GM21360 (cell line): ENCODE data around the gene RYR1.
"Not testable (repeated sequence)": the region's sequence is repeated elsewhere in the genome, so short reads cannot be mapped to it uniquely, and the experiment has no call there.

ENCODE experiments used
- ATAC-seq: cut with Tn5 transposase; IDR thresholded peaks from one replicate; pipeline ENCODE4 v1.9.1; 2021; ENCODE audit warnings: mild to moderate bottlenecking, moderate library complexity; ENCODE audit not compliant: unreplicated experiment

The RYR1 gene

DNA sequence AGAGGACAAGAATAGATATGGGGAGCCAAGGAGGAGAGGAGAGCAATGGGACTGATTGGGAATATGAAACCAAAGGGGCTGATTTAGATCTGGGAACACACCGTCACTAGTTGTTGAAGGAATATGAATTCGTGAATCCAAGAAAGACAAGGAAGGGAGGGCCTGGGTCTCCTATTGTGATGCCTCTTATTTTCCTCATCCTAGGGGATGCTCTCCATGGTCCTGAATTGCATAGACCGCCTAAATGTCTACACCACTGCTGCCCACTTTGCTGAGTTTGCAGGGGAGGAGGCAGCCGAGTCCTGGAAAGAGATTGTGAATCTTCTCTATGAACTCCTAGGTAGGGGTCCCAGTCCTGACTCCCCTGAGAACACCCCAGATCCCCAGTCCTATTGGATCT is 21.5 kb downstream of the RYR1 start:
- ATAC-seq: no peak

DNA sequence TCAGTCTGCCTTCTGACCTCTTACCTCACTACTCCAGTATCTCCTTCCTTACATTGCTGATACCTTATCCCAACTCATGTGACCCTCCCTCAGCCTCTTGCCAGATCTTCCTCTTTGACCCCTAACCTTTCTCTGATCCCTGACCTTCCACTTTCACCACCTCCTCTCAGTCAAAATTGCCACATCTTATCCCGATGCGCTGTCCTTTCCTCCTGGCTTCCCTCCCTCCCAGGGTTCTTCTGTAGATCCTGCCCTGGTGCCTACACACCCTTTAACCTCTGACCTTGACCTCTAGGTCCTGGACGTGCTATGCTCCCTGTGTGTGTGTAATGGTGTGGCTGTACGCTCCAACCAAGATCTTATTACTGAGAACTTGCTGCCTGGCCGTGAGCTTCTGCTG is 23.7 kb downstream of the RYR1 start:
- no peak for ATAC-seq

DNA sequence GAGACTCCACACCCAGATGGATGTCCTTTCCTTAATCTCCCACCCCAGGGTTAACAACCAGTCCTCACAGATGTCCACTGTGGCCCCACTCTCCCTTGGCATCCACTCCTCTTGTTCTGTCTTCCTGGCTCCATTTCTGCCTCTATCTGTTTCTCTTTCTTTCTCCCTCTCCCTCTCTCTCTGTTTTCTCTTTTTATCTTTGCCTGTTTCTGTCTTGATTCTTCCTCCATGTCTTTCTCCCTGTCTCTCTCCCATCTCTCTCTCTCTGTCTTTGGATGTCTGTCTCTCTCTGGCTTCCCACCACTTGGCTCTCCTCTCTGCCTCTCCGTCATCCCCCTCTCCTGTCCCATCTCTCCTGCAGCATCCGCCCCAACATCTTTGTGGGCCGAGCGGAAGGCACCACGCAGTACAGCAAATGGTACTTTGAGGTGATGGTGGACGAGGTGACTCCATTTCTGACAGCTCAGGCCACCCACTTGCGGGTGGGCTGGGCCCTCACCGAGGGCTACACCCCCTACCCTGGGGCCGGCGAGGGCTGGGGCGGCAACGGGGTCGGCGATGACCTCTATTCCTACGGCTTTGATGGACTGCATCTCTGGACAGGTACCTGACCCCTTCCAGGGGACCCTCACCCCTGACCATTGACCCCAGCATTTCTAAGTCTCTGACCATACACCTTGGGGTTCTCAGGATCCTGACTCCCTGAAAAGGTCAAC is 24.4 kb downstream of the RYR1 start:
- no peak for ATAC-seq

DNA sequence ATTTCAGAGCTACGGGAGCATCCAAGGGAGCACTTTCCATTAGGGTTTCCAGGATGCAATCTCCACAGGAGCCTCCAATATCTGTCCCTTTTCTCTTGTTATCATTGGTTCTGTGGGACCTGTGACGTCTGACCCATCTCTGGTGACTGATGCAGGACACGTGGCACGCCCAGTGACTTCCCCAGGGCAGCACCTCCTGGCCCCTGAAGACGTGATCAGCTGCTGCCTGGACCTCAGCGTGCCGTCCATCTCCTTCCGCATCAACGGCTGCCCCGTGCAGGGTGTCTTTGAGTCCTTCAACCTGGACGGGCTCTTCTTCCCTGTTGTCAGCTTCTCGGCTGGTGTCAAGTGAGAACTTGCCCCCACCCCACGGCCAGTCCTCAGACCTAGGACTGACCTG is 25.5 kb downstream of the RYR1 start:
- no peak for ATAC-seq

DNA sequence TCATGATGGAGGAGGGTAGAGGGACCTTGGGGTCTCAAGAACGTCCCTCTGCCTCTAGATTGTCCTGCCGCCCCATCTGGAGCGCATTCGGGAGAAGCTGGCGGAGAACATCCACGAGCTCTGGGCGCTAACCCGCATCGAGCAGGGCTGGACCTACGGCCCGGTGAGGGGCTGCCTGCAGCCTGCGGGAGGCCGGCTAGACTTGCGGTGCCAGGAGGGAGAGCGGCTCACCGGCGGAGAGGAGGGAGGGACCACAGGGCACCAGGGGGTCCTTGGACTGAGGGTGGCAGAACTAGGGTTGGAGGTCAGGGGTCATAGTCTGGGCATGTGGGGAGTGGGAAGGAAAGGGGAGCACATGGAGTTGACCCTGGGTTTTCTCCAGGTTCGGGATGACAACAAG is 29.9 kb downstream of the RYR1 start:
- no peak for ATAC-seq

DNA sequence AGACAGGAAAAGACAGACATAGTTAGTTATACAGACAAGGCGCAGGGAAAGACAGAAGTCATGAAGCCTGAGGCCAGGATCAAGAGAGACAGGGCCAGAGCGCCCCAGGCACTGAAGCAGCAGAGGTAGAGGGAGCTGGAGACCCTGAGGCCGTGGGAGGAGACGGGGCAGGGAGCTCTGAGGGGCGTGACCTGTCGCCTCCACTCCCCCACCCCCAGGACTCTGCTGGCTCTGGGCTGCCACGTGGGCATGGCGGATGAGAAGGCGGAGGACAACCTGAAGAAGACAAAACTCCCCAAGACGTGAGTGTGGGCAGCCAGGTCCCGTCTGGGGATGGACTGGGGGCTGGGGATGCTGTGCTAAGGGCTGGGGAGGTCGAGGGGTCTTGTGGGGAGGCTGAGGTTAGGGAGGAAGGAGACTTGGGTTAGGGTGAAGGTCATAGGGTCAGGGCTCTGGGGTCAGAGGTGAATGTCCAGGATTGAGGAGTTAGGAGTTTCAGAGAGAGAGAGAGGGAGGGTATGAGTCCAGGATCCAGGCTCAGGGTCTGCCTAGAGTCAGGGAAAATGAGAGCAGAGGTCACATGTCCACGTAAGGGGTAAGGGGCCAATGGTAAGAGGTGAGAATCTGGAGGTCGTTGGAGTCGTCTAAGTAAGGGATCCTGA is 31.1 kb downstream of the RYR1 start:
- no peak for ATAC-seq

DNA sequence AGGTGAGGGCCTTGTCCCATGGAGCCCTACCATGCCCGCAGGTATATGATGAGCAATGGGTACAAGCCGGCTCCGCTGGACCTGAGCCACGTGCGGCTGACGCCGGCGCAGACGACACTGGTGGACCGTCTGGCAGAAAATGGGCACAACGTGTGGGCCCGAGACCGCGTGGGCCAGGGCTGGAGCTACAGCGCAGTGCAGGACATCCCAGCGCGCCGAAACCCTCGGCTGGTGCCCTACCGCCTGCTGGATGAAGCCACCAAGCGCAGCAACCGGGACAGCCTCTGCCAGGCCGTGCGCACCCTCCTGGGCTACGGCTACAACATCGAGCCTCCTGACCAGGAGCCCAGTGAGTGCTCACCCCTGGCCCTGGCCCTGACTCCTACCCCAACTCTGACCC is 32.6 kb downstream of the RYR1 start:
- ATAC-seq: no peak

DNA sequence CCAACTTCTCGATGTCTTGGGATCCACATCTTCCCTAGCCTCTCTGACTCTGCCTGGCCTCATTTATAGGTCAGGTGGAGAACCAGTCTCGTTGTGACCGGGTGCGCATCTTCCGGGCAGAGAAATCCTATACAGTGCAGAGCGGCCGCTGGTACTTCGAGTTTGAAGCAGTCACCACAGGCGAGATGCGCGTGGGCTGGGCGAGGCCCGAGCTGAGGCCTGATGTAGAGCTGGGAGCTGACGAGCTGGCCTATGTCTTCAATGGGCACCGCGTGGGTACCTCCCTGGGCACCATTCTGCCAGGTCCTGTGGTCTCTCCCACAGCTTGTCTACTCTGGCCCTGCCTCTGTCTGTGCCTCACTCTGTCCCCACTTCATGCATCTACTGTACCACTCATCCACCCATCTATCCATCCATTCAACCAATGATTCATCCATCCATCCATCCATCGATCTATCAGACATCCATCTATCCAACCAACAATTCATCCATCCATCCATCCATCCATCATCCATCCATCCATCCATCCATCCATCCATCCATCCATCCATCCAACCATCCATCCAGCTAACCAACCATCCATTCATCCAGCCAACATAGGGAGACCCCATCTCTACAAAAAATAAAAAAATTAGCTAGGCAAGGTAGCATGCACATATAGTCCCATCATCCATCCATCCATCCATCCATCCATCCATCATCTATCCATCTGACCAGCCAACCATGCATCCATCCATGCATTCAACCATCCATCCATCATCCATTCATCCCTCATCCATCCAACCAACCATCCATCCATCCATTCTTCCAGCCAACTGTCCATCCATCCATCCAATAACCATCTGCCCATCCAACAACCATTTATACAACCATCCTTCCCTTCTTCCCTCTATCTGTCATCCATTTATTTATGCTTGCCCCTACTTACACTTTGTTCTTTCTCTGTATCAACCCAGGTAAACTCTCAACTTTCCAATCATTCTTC is 34.3 kb downstream of the RYR1 start:
- no peak for ATAC-seq

DNA sequence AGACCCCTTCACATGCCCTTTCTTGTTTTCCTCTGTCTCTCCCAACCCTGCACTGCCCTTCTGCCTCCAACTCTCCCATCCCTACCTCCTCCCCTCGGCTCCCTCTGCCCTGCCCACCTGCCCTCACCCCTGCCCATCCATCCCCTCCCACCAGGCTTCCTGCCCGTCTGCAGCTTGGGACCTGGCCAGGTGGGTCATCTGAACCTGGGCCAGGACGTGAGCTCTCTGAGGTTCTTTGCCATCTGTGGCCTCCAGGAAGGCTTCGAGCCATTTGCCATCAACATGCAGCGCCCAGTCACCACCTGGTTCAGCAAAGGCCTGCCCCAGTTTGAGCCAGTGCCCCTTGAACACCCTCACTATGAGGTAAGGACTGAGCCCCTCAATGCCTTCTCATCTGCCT is 35.7 kb downstream of the RYR1 start:
- no peak for ATAC-seq

DNA sequence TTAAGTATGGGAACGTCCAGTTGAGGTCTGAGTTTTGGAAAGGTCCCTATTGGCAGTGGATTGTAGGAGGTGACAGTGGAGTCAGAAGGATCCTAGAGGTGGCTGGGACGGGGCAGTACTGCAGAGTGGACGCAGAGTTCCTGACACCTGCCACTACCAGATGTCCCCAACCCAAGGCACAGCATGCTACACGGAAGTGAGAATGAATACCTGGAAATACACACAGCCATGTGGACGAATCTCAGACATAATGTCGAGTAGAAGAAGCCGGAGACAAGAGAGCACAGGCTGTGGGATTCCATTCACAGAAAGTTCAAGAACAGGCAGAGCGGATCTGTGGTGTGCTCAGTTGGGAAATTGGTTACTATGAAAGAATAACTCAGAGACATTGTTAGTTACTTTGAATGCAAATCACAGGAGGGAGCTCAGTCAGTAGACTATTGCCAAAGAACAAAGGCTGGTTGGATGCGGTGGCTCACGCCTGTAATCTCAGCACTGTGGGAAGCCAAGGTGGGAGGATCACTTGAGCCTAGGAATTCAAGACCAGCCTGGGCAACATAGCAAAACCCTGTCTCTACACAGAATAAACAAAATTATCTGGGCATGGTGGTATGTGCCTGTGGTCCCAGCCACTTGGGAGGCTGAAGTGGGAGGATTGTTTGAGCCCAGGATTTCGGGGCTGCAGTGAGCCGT is 37.4 kb downstream of the RYR1 start:
- ATAC-seq: no peak

DNA sequence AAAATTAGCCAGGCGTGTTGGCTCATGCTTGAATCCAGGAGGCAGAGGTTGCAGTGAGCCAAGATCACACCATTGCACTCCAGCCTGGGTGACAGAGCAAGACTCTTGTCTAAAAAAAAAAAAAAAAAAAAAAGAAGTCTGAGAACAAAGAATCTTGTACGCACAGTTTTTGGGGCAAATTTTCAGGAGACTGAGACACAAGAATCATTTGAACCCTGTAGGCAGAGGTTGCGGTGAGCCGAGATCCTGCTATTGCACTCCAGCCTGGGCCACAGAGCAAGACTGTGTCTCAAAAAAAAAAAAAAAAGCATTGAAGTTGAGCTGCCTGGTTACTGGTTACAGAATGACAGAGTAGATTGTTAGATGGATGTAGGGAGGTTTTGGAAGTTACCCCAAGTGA is 39.2 kb downstream of the RYR1 start:
- ATAC-seq: not testable (repeated sequence)

DNA sequence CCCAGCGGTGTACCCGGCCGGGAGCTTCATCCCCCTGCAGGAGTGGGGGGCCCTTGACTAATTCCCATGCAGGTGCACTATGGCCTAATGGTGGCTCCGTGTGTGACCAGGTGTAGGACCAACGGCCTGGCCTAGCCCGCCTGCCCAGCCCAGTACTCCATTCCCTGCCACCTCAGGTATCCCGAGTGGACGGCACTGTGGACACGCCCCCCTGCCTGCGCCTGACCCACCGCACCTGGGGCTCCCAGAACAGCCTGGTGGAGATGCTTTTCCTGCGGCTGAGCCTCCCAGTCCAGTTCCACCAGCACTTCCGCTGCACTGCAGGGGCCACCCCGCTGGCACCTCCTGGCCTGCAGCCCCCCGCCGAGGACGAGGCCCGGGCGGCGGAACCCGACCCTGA is 39.7 kb downstream of the RYR1 start:
- ATAC-seq: no peak

DNA sequence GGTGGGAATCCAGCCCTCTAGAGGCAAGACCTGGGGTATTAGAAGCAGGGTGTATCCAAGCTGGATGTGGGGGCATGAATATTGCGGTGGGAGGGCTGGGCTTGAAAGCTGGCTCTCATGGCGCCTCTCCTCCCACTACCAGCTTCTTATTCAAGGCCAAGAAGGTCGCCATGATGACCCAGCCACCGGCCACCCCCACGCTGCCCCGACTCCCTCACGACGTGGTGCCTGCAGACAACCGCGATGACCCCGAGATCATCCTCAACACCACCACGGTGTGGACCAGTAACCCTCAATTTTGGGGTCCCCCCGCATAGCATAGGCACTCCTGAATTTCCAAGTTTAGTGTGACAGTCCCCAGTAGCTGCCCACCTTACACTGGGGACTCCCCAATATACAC is 41.7 kb downstream of the RYR1 start:
- ATAC-seq: no peak

DNA sequence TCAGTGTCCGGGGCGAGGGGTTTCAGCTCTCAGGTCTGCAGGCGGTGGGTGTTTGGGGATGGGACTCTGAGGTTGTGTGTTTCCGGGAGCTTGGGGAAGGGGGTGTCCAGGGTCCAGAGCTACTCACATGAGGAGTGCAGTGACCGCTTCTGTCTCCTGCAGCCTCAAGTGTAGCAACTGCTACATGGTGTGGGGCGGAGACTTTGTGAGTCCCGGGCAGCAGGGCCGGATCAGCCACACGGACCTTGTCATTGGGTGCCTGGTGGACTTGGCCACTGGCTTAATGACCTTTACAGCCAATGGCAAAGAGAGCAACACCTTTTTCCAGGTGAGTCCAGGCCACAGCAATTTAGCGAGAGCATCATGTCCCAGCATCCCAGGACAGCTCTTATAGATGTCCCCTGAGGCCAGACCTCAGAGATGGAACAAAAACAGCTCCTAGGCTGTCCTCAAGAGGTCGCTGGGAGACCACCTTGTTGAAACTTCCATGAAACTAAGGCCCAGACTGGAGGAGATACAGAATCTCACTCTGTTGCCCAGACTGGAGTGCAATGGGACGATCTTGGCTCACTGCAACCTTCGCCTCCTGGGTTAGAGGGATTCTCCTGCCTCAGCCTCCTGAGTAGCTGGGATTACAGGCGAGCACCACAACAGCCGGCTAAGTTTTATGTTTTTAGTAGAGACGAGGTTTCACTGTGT is 44.9 kb downstream of the RYR1 start:
- ATAC-seq: no peak

DNA sequence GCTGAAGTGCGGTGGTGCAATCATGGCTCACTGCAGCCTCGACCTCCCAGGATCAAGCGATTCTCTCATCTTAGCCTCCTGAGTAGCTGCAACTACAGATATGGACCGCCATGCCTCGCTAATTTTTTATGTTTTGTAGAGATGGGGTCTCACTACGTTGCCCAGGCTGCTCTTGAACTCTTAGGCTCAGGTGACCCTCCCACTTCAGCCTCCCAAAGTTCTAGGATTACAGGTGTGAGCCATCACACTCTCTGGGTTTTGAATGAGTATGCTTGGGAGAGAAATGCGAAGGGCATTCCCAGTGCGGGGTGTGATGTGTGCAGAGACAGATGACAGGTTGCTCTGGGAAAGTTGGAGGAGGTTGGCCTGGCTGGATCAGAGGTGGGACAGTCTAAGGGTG is 49.0 kb downstream of the RYR1 start:
- no peak for ATAC-seq

DNA sequence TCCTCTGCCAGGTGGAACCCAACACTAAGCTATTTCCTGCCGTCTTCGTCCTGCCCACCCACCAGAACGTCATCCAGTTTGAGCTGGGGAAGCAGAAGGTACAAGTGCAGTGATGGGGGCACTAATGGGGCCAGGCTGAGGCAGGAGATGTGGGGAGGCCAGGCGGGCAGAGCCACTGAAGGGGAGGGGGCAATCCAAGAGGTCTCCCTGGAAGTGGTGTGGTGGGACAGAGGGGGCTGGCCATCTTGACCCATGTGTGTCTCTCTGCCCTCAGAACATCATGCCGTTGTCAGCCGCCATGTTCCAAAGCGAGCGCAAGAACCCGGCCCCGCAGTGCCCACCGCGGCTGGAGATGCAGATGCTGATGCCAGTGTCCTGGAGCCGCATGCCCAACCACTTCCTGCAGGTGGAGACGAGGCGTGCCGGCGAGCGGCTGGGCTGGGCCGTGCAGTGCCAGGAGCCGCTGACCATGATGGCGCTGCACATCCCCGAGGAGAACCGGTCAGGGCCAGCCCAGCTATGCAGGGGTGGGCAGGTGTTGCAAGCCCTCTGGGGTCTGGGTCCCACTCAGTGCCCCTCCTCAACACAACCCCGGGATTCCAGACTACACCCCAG is 49.6 kb downstream of the RYR1 start:
- no peak for ATAC-seq

DNA sequence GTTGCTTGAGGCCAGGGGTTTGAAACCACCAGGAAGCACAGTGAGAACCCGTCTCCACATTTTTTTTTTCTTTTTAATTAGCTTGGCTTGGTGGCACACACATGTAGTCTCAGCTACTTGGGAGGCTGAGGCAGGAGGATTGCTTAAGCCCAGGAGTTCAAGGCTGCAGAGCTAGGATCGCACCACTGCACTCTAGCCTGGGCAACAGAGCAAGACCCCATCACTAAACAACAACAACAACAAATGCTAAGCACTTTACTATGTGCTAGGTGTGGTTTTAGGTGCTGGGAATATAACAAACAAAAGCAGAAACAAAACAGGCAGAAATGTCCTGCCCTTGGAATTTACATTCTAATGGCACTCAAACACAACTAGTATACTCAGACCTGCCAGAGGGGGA is 51.3 kb downstream of the RYR1 start:
- ATAC-seq: no peak

DNA sequence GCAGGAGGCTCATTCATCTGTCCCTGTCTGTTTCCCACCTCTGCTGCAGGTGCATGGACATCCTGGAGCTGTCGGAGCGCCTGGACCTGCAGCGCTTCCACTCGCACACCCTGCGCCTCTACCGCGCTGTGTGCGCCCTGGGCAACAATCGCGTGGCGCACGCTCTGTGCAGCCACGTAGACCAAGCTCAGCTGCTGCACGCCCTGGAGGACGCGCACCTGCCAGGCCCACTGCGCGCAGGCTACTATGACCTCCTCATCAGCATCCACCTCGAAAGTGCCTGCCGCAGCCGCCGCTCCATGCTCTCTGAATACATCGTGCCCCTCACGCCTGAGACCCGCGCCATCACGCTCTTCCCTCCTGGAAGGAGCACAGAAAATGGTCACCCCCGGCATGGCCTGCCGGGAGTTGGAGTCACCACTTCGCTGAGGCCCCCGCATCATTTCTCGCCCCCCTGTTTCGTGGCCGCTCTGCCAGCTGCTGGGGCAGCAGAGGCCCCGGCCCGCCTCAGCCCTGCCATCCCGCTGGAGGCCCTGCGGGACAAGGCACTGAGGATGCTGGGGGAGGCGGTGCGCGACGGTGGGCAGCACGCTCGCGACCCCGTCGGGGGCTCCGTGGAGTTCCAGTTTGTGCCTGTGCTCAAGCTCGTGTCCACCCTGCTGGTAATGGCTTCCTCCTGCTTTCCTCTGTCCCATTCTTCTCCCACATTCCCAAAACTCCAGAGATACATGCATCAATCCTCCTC is 52.2 kb downstream of the RYR1 start:
- ATAC-seq: no peak

DNA sequence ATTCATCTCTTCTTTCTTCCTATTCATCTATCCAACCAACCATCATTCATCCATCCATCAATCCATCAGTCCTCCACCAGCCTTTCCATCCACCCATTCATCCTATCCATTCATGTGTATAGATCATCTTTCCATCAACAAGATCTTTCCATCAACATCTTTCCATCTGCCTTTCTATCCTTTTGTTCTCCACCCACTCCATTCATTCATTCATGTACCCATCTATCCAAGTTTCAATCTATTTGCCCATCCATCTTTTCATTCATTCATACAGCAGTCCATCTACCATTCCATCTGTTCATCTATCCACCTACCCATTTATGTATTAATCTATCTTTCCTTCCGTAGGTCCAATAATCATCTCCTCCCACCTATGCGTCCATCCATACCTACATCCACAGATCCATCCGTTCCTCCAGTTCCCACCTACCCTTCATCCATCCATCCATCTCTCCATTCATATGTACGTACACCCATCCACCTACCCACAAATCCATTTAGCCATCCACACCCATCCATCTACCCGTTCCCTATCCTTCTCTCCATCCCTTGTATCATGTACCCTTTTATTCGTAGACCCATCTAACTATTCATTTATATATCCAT is 53.3 kb downstream of the RYR1 start:
- ATAC-seq: no peak
